ENCODE data around the gene GAB4.

The GAB4 gene

DNA sequence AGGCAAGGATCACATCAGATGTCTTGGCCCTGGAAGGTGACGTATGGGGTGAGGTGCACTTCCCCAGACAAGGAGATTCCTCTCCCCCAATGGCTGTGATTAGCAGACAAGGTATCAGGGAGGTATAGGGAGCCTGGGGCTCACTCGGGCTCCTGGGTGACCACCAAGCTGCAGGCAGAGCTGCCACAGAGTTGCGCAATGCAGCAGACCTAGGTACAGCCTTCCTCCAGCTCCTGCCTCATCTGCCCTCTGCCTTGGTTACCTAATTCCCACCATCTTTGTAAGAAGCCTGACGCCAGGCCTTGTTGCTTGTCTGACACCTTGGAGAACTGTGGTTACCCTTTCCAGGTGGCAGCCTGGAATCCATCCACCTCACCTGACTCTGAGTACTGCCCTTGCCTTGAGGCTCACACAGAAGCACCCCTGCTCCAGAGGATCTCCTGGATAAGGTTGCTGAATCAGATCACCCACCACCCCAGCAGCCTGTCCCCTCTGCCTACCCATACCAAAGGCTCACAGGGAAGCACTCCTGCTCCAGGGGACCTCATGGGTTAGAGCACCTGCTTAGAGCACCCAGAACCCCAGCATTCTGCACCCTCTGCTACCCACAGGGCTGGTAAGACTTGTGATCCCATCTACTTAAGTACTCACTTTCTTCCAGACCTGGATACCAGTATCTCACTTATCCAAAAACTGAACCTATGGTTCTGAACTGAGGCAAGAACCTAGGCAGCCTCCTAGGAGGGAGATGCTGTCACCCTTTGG, 40.4 kb downstream of the GAB4 start:
- no peak overlapping the region for H3K4me3 ChIP-seq (ENCODE audit: low read depth, low read length)
- TF ChIP-seq, protein P1, sequence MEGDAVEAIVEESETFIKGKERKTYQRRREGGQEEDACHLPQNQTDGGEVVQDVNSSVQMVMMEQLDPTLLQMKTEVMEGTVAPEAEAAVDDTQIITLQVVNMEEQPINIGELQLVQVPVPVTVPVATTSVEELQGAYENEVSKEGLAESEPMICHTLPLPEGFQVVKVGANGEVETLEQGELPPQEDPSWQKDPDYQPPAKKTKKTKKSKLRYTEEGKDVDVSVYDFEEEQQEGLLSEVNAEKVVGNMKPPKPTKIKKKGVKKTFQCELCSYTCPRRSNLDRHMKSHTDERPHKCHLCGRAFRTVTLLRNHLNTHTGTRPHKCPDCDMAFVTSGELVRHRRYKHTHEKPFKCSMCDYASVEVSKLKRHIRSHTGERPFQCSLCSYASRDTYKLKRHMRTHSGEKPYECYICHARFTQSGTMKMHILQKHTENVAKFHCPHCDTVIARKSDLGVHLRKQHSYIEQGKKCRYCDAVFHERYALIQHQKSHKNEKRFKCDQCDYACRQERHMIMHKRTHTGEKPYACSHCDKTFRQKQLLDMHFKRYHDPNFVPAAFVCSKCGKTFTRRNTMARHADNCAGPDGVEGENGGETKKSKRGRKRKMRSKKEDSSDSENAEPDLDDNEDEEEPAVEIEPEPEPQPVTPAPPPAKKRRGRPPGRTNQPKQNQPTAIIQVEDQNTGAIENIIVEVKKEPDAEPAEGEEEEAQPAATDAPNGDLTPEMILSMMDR (IDR thresholded peaks at IDR 0.05; ENCODE audit: low read depth, low read length, missing control alignments) = no peak
- no peak for DNase-seq (ENCODE audit: low read depth)
- in situ Hi-C loops (cut with HindIII; ENCODE audit: low sequenced_read_pairs) = no loop called here

DNA sequence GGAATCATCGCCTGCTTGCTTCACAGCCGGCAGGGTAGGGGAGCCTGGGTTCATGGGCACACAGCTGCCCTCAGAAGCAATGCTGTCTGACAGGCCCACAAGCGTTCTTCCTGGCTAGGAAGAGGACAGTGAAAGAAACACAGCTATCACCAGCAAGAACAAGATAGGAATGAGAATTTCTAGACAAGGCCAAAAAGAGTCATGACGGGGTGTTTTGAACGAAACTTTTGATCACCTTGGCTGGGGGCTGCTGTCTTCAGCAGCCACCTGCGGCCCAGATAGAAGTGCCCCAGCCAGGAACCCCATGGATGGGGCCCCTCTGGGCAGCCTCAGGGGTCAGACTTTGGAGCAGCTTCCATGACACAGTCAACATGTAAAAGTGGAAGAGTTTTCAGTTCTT, 41.8 kb downstream of the GAB4 start:
- H3K4me3 ChIP-seq (ENCODE audit: low read depth, low read length) = no peak overlapping the region
- no peak for DNase-seq (ENCODE audit: low read depth)
- TF ChIP-seq, protein P1 (IDR thresholded peaks at IDR 0.05; ENCODE audit: low read depth, low read length, missing control alignments) = no peak
- in situ Hi-C loops (cut with HindIII; ENCODE audit: low sequenced_read_pairs) = no loop called here

DNA sequence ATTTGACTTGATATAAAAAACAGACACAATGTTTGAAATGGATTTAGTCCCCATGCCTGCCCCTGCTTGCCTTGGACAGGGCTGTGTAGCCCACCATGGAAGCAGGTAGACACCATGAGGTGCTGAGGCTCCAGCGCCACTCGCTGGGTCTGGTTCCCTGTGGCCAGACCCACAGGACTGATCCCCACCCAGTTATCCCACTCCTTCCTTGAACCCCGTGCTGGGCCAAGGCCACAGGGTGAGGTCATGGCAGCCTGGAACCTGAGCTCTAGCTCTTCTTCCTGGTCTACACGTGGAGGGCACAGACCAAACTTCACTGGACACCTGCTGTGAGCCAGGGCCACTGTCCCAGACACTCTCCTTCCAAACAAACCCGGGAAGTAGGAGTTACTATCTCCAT, 42.5 kb downstream of the GAB4 start:
- TF ChIP-seq, protein P1 (IDR thresholded peaks at IDR 0.05; ENCODE audit: low read depth, low read length, missing control alignments) = no peak
- in situ Hi-C loops (cut with HindIII; ENCODE audit: low sequenced_read_pairs) = no loop called here

DNA sequence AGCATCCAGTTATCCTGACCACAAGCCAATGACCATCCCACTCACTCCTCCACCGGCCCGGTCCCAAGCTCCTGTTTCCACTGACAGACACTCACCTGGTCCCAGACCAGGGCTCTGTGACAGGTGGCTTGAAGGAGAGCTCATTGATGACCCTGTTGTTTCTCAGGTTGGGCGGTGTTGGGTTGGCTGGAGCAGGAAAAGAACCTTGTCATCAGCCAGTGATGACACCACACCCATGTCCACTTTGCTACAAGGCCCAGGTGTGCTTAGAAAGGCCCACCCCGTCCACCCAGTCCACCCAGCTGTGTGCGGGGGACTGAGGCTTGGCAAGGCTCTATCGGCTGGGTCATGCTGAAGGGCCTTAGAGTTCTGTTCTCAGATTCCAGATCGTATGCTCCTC, 42.9 kb downstream of the GAB4 start:
- no peak for DNase-seq (ENCODE audit: low read depth)
- H3K4me3 ChIP-seq (ENCODE audit: low read depth, low read length) = no peak overlapping the region
- TF ChIP-seq, protein P1 (IDR thresholded peaks at IDR 0.05; ENCODE audit: low read depth, low read length, missing control alignments) = no peak
- in situ Hi-C loops (cut with HindIII; ENCODE audit: low sequenced_read_pairs) = no loop called here

More for the DNA sequence above, 42.5 kb downstream of the GAB4 start:
- no peak overlapping the region for H3K4me3 ChIP-seq (ENCODE audit: low read depth, low read length)
- DNase-seq (ENCODE audit: low read depth) = no peak

DNA sequence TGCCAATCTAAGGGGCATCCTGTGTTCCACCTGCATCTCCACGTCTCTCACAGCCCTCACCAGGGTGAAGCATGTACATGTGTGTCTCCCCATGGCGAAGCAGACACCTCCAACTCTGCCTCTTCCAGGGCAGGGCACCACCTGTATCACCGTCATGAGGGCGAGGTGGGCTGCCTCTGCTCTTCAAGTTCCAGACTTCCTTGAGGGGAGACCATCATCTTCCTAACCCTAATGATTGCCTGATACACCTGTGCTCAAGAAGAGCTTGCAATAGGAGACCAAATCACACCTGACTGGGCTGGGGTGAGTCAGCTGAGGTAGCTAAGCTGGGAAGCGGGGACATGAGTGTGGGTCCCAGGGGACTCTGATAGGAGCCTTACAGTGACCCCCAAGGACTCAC, 43.7 kb downstream of the GAB4 start:
- no peak overlapping the region for H3K4me3 ChIP-seq (ENCODE audit: low read depth, low read length)
- in situ Hi-C loops (cut with HindIII; ENCODE audit: low sequenced_read_pairs) = no loop called here
- TF ChIP-seq, protein P1 (IDR thresholded peaks at IDR 0.05; ENCODE audit: low read depth, low read length, missing control alignments) = no peak
- DNase-seq (ENCODE audit: low read depth) = no peak

DNA sequence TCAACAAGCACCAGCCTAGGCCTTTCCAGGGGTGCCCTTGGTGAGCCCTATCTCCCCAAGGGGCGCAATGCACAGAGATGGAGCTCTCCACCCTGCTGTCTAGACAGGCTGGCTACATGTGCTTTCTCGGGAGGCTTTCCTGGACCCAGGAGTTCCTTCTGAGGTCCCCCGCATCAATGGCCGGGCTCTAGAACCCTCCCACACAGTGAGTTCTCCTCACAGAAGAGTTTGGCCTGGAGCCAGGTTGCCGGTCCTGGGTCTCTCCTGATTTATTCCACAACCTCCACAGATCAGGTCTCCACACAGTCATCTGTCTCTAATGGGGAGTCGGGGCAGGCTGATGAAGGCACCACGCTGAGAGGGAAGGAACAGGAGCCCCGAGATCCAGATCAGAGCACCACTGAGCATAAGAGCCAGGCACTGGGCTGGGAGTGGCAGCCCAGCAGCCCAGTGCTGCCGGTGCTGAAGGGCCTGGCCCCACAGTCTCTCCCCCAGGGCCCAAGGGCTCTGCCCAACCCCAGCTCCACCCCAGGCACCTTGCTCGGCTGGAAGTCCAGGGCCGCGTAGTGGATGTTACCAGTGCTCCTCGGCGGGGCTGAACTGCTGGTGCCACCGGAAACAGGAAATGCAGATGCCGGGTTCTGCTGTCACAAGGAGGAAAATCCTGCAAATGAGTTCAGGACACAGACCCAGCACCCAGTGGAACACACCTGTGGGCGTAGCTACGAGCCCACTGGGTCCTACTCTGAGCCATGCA, 44.7 kb downstream of the GAB4 start:
- in situ Hi-C loops (cut with HindIII; ENCODE audit: low sequenced_read_pairs) = no loop called here
- TF ChIP-seq, protein P1 (IDR thresholded peaks at IDR 0.05; ENCODE audit: low read depth, low read length, missing control alignments) = no peak
- DNase-seq (ENCODE audit: low read depth) = no peak
- H3K4me3 ChIP-seq (ENCODE audit: low read depth, low read length) = no peak overlapping the region

Measured in astrocyte of the cerebellum (primary cell).